Natural killer cell treated with Interleukin-12 subunit alpha and Interleukin-12 subunit beta and Interleukin-15 and Interleukin-18, amount 100 ng/mL, for 72 hours (primary cell): Measurements from ENCODE around the gene DUSP5. TPM values are rescaled to one million over a fixed set of nuclear protein-coding genes. Genes with fewer than 3 reads are reported as not detected.

Experiments used
- total RNA-seq, 2 donors: library from RNA; stranded (reverse); gene quantifications; one replicate each; pipeline ENCODE4 v1.2.3, GENCODE V29; 2022

Gene DUSP5
- total RNA-seq, 2 donors from 2014 or later, result 159 to 311 TPM

Other genes starting within 250 kb of the DUSP5 start
- 10 to 100 TPM; 39.7 to 41.8 TPM for gene SMNDC1, start 193.0 kb upstream of the DUSP5 start, total RNA-seq
- gene SMC3, start 69.8 kb downstream of the DUSP5 start, total RNA-seq, result 10 to 100 TPM; 55.2 to 56.6 TPM
- gene RBM20, start 146.4 kb downstream of the DUSP5 start, total RNA-seq, result not detected